ENCODE data around the gene CENATAC.
"Not testable (repeated sequence)": the region's sequence is repeated elsewhere in the genome, so short reads cannot be mapped to it uniquely, and the experiment has no call there.

Gene CENATAC, protein sequence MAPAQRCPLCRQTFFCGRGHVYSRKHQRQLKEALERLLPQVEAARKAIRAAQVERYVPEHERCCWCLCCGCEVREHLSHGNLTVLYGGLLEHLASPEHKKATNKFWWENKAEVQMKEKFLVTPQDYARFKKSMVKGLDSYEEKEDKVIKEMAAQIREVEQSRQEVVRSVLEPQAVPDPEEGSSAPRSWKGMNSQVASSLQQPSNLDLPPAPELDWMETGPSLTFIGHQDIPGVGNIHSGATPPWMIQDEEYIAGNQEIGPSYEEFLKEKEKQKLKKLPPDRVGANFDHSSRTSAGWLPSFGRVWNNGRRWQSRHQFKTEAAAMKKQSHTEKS

DNA sequence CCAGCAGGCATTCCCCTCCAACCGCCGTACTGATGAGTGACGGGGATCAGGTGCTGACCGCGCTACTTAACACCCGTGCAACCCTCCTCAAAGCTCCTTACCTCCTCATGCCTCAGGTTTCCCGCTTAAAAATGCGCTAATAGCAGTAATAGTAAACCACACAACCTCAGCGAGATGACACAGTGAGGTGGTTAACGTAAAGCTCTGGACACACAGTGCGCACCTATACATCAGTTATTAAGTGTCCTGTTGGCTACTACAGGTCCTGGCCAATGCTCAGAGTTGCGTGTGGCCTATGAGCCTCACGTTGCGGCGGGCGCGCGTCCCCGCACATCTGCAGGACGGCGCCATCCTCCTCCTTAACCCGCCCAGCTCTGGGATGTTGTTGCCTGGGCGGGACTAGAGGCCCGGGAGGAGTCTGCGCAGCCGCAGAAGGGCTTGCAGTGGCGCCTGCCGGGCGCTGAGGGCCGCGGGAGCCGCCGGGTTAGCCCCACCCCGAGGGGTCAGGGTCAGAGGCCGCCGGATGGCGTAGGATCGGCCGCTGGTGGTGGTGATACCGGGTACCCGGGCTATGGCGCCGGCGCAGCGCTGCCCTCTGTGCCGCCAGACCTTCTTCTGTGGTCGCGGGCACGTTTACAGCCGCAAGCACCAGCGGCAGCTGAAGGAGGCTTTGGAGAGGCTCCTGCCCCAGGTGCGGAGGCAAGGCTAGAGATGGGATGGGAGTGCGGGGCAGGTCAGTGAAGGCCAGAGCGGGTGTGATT, at the start of gene CENATAC:
Gene CENATAC, plus strand, starts transcription at position 512 of the 761 bp plus-strand sequence. Its CDS starts 60 bp downstream, at position 572.
- Histone ChIP-seq H3K79me2 (ENCODE audit: insufficient read depth, low read length) (peaks cover 57% of the 10 kb centered on the region), H3K9ac (ENCODE audit: low read depth, low read length, poor library complexity, severe bottlenecking) (peak within 1 kb of the TSS; percentile 95), H3K27me3 (ENCODE audit: insufficient read depth, low read length, poor library complexity, severe bottlenecking) (no peaks in the 10 kb centered on the region), H3K4me3 (ENCODE audit: low read length, poor library complexity, severe bottlenecking) (peak within 1 kb of the TSS; percentile 86), H4K20me1 (ENCODE audit: insufficient read depth, low read length, poor library complexity, severe bottlenecking) (peaks cover 10% of the 10 kb centered on the region), H3K4me1 (ENCODE audit: insufficient read depth, low read length, poor library complexity, severe bottlenecking) (peaks cover 28% of the 10 kb centered on the region), H3K9me3 (ENCODE audit: insufficient read depth, low read depth, low read length) (no peaks in the 10 kb centered on the region), H3K9me2 (replicated peaks; ENCODE audit: low read depth, low read length) (no peaks in the 10 kb centered on the region), H3F3A (ENCODE audit: low read depth) (no peaks in the 10 kb centered on the region), H3K4me2 (ENCODE audit: low read depth, low read length, poor library complexity, severe bottlenecking) (peak within 1 kb of the TSS; percentile 86), H3K36me3 (ENCODE audit: insufficient read depth, low read length) (no peaks in the 10 kb centered on the region), H2AFZ (ENCODE audit: low read length) (peak within 1 kb of the TSS; percentile 80)
- TF ChIP-seq, protein P1, sequence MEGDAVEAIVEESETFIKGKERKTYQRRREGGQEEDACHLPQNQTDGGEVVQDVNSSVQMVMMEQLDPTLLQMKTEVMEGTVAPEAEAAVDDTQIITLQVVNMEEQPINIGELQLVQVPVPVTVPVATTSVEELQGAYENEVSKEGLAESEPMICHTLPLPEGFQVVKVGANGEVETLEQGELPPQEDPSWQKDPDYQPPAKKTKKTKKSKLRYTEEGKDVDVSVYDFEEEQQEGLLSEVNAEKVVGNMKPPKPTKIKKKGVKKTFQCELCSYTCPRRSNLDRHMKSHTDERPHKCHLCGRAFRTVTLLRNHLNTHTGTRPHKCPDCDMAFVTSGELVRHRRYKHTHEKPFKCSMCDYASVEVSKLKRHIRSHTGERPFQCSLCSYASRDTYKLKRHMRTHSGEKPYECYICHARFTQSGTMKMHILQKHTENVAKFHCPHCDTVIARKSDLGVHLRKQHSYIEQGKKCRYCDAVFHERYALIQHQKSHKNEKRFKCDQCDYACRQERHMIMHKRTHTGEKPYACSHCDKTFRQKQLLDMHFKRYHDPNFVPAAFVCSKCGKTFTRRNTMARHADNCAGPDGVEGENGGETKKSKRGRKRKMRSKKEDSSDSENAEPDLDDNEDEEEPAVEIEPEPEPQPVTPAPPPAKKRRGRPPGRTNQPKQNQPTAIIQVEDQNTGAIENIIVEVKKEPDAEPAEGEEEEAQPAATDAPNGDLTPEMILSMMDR (conservative IDR thresholded peaks at IDR 0.05; ENCODE audit: low read length) = no peak; the same call in 1 of the 2 replicates
- no peak for TF ChIP-seq EZH2phosphoT487 (IDR thresholded peaks at IDR 0.05; ENCODE audit: borderline replicate concordance)

DNA sequence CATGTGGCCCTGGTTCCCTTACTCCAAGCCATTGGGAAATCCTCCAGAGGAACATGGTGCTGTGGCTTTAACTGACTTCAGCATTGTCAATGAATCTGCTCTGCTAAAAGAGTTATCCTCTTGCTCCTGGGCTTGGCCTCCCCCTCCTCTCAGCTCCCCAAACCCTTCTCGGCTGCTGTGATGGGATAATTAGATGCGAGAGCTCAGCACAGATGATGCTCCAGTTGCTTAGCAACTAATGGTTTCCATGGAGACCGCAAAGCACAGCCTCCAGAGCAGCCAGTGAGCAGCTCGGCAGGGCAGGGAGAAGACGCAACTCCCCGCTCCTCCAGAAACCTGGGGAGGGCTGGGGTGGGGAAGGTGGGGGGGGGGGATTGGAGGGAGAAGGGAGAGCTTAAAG, 44.7 kb upstream of the CENATAC start:
- Histone ChIP-seq H3K4me3 (ENCODE audit: low read length, poor library complexity, severe bottlenecking) (no peak overlapping the region), H3K4me1 (ENCODE audit: insufficient read depth, low read length, poor library complexity, severe bottlenecking) (no peaks in the 10 kb centered on the region), H3K27me3 (ENCODE audit: insufficient read depth, low read length, poor library complexity, severe bottlenecking) (no peaks in the 10 kb centered on the region)

DNA sequence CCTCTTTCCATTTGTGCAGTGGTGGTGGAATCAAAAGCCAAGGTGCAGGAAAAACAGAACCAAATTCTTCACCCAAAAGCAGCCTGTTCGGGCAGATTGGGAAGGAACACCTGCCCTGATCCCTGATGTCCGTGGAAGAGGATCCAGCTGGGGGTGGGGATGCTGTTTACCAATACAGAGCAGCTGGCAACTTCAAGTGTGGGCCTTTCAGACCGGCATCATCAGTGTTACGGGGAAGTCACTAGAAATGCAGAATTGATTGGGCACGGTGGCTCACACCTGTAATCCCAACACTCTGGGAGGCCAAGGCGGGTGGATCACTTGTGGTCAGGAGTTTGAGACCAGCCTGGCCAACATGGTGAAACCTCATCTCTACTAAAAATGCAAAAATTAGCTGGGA, 44.0 kb upstream of the CENATAC start:
- not testable (repeated sequence) for H3K9ac ChIP-seq (ENCODE audit: low read depth, low read length, poor library complexity, severe bottlenecking); H2AFZ ChIP-seq (ENCODE audit: low read length); H3K4me3 ChIP-seq (ENCODE audit: low read length, poor library complexity, severe bottlenecking); H3F3A ChIP-seq (ENCODE audit: low read depth); H3K9me2 ChIP-seq (replicated peaks; ENCODE audit: low read depth, low read length); H3K27me3 ChIP-seq (ENCODE audit: insufficient read depth, low read length, poor library complexity, severe bottlenecking); H3K9me3 ChIP-seq (ENCODE audit: insufficient read depth, low read depth, low read length); H3K4me1 ChIP-seq (ENCODE audit: insufficient read depth, low read length, poor library complexity, severe bottlenecking); H3K79me2 ChIP-seq (ENCODE audit: insufficient read depth, low read length); H3K36me3 ChIP-seq (ENCODE audit: insufficient read depth, low read length); H4K20me1 ChIP-seq (ENCODE audit: insufficient read depth, low read length, poor library complexity, severe bottlenecking); H3K4me2 ChIP-seq (ENCODE audit: low read depth, low read length, poor library complexity, severe bottlenecking)

More for the DNA sequence above, 44.7 kb upstream of the CENATAC start:
- no peaks in the 10 kb centered on the region for H3K9me3 ChIP-seq (ENCODE audit: insufficient read depth, low read depth, low read length)
- no peaks in the 10 kb centered on the region for H3K9me2 ChIP-seq (replicated peaks; ENCODE audit: low read depth, low read length)
- H3K36me3 ChIP-seq (ENCODE audit: insufficient read depth, low read length) = no peaks in the 10 kb centered on the region
- no peak overlapping the region for H3K9ac ChIP-seq (ENCODE audit: low read depth, low read length, poor library complexity, severe bottlenecking)
- H2AFZ ChIP-seq (ENCODE audit: low read length) = no peak overlapping the region
- H4K20me1 ChIP-seq (ENCODE audit: insufficient read depth, low read length, poor library complexity, severe bottlenecking) = no peaks in the 10 kb centered on the region
- H3K79me2 ChIP-seq (ENCODE audit: insufficient read depth, low read length) = no peaks in the 10 kb centered on the region
- no peaks in the 10 kb centered on the region for H3F3A ChIP-seq (ENCODE audit: low read depth)
- no peak overlapping the region for H3K4me2 ChIP-seq (ENCODE audit: low read depth, low read length, poor library complexity, severe bottlenecking)
- TF ChIP-seq EZH2phosphoT487 (IDR thresholded peaks at IDR 0.05; ENCODE audit: borderline replicate concordance) = no peak
- TF ChIP-seq, protein P1 (conservative IDR thresholded peaks at IDR 0.05; ENCODE audit: low read length) = no peak
